Spleen (tissue), 11 donors: ENCODE measurements around the gene DNAH17. TPM values are rescaled to one million over a fixed set of nuclear protein-coding genes. Genes with fewer than 3 reads are reported as not detected.

Experiments used
- DNase-seq: peaks from one replicate; pipeline ENCODE4 v3.0.0-alpha.2; 2020
- H3K27ac ChIP-seq, 8 donors: fragments of 200-600 bp; sonication (generic) in 7 of 8; 1 replicate in 4 of 8; 2 replicates in 4 of 8; pipeline versions ENCODE4 v1.5.0 to v1.8.0; 2016 to 2021; ENCODE audit warnings: inconsistent platforms in 4 of 8, mild to moderate bottlenecking in 4 of 8, moderate library complexity in 1 of 8
- H3K27me3 ChIP-seq, 7 donors: fragments of 200-600 bp; sonication (generic) in 6 of 7; replicated peaks in 1 of 7; 1 replicate in 4 of 7; 2 replicates in 3 of 7; pipeline versions ENCODE4 v1.5.0 to v1.8.0; 2016 to 2021; ENCODE audit warnings: inconsistent platforms in 3 of 7, mild to moderate bottlenecking in 1 of 7
- H3K36me3 ChIP-seq, 6 donors: fragments of 200-600 bp; sonication (generic) in 5 of 6; 1 replicate in 4 of 6; 2 replicates in 2 of 6; pipeline versions ENCODE4 v1.5.0 to v1.8.0; 2016 to 2021; ENCODE audit warnings: inconsistent platforms in 2 of 6
- H3K4me1 ChIP-seq, 6 donors: fragments of 200-600 bp; sonication (generic) in 5 of 6; 1 replicate in 3 of 6; 2 replicates in 3 of 6; pipeline versions ENCODE4 v1.5.0 to v1.8.0; 2016 to 2021; ENCODE audit warnings: inconsistent platforms in 3 of 6
- H3K4me3 ChIP-seq, 8 donors: fragments of 200-600 bp; sonication (generic) in 7 of 8; 1 replicate in 4 of 8; 2 replicates in 4 of 8; pipeline versions ENCODE4 v1.5.0 to v1.8.0; 2016 to 2021; ENCODE audit warnings: inconsistent platforms in 4 of 8, mild to moderate bottlenecking in 4 of 8, moderate library complexity in 2 of 8
- H3K9me3 ChIP-seq, 8 donors: fragments of 200-600 bp; sonication (generic) in 7 of 8; 1 replicate in 4 of 8; 2 replicates in 4 of 8; pipeline versions ENCODE4 v1.5.0 to v1.8.0; 2016 to 2021; ENCODE audit warnings: inconsistent platforms in 4 of 8
- CTCF ChIP-seq, 11 experiments: fragments of 200-600 bp in 7 of 11; fragments of 450-650 bp in 4 of 11; sonication (generic) in 4 of 11; IDR thresholded peaks in 8 of 11; conservative IDR thresholded peaks in 3 of 11; 1 replicate in 7 of 11; 2 replicates in 4 of 11; pipeline versions ENCODE4 v1.4.0 to v1.8.0; 2016 to 2021; ENCODE audit warnings: antibody characterized with exemption in 11 of 11, inconsistent platforms in 4 of 11, mild to moderate bottlenecking in 1 of 11
- POLR2A ChIP-seq, 3 donors: fragments of 450-650 bp; IDR thresholded peaks; one replicate each; pipeline ENCODE4 v1.5.1; 2017; ENCODE audit warnings: antibody characterized with exemption in 3 of 3, mild to moderate bottlenecking in 1 of 3
- POLR2AphosphoS5 ChIP-seq, 3 donors: sonication (generic); formaldehyde crosslinking; IDR thresholded peaks; one replicate each; pipeline ENCODE4 v1.5.1; 2017; ENCODE audit warnings: antibody characterized with exemption in 3 of 3
- WGBS, 5 donors: extraction: QIAGEN DNeasy Blood & Tissue Kit in 3 of 5; methylation state at CpG; one replicate each; pipeline versions ENCODE4 v1.1.5 to v1.1.7; 2013 to 2018; 5-methylcytosine and 5-hydroxymethylcytosine counted together
- intact Hi-C: fragments of 100-400 bp; cut with DNase I; formaldehyde crosslinking; loops from one replicate; pipeline ENCODE4 v1.15.0; 2023; ENCODE audit warnings: low total_unique reads
- polyA plus RNA-seq, 3 donors: library from polyadenylated mRNA; stranded (reverse); fragments of 200-250 nt; gene quantifications; one replicate each; pipeline ENCODE4 v1.2.1, GENCODE V29; 2013
- total RNA-seq, 7 donors: library from RNA; depleted of rRNA in 3 of 7; stranded (reverse); fragments of >200 nt in 3 of 7; fragmentation: NEBNext Ultra II Directional in 4 of 7; extraction: Animal tissue kit (Norgen Biotek cat#: 25700) in 4 of 7; gene quantifications; one replicate each; pipeline versions ENCODE4 v1.1.0 to v1.2.1, GENCODE V29; 2016 to 2021
- donor health status: healthy with polysubstance abuse.
- donor health status: DM: no; HTN: no; CAD: no; lungs with moderate emphysema.
- donor health status: DM: no; HTN: no; CAD: no.
- donor health status: Bipolar disorder and iron deficiency.
- donor health status: healthy.
- donor health status: DM: no; HTN: no; CAD: no.
- donor health status: DM: yes; HTN: yes; CAD: no.

The DNAH17 gene
- total and polyA plus RNA-seq, 10 donors: 0.06 to 1.0 (median 0.72) TPM; not detected in 1

DNA sequence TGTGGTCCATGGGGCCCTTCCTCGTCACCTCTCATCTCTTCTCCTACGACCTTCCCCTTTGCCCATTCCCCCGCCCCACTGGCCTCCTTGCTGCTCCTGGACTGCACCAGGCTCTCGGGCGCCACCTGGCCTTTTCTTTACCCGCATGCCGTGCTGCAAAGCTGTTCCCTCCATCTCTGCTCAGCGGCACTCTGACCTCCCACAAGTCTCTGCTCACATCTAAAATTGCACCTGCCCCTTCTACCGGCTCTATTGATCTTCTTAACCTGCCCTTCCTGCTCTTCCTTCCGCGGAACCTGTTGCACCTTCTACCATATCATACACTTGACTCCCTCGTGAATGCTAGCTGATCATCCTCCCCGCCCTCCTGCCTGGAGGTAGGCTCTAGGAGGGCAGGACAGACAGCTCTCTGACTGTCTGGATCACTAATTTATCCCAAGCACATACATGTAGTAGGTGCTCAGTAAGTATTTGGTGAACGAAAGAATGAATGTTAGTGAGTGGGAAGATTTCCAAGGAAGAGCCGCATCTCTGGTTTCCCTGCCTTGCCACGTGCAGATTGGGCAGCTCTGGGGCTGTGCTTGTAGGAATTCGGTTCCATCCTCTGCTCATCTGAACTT lies 17.3 kb downstream of the DNAH17 start:
- H3K9me3 ChIP-seq: no peaks in the 10 kb centered on the region
- no peaks in the 10 kb centered on the region for H3K36me3 ChIP-seq
- intact Hi-C loops: no loop called here
- peaks cover 0 to 11% (median 0%) of the 10 kb centered on the region in 6 donors for H3K4me1 ChIP-seq
- peaks cover 0 to 37% (median 0%) of the 10 kb centered on the region in 7 donors for H3K27me3 ChIP-seq
- 50 to 65% (median 54%) methylated on average over 17 of the region's 17 CpGs for WGBS, 5 donors
- no peak overlapping the region for H3K27ac ChIP-seq
- TF ChIP-seq CTCF (IDR thresholded peaks at IDR 0.05 in 8 of 11, conservative IDR thresholded peaks at IDR 0.05 in 3 of 11): no peak
- TF ChIP-seq POLR2A (IDR thresholded peaks at IDR 0.05): no peak
- no peak for DNase-seq
- H3K4me3 ChIP-seq: no peak overlapping the region

- H3K27me3 ChIP-seq: peaks cover 0 to 40% (median 0%) of the 10 kb centered on the region in 7 donors
- DNase-seq: no peak
- no peak overlapping the region for H3K27ac ChIP-seq
- H3K4me1 ChIP-seq: peaks cover 0 to 11% (median 0%) of the 10 kb centered on the region in 6 donors
- no peaks in the 10 kb centered on the region for H3K36me3 ChIP-seq
- H3K4me3 ChIP-seq: no peak overlapping the region
- WGBS, 5 donors: 74 to 91% (median 82%) methylated on average over 5 of the region's 5 CpGs
- H3K9me3 ChIP-seq: no peaks in the 10 kb centered on the region
- intact Hi-C loops: no loop called here
- TF ChIP-seq CTCF (IDR thresholded peaks at IDR 0.05 in 8 of 11, conservative IDR thresholded peaks at IDR 0.05 in 3 of 11) (no peak), POLR2A (IDR thresholded peaks at IDR 0.05) (no peak), POLR2AphosphoS5 (IDR thresholded peaks at IDR 0.05) (no peak)
Measured at GRCh38 chr17:78558989-78559388, 18.2 kb downstream of the DNAH17 start.

- Histone ChIP-seq H3K4me3 (no peak overlapping the region), H3K36me3 (no peaks in the 10 kb centered on the region), H3K9me3 (no peaks in the 10 kb centered on the region), H3K4me1 (peaks cover 0 to 11% (median 0%) of the 10 kb centered on the region in 6 donors), H3K27me3 (peaks cover 0 to 40% (median 0%) of the 10 kb centered on the region in 7 donors), H3K27ac (no peak overlapping the region)
- intact Hi-C loops: no loop called here
- TF ChIP-seq CTCF (IDR thresholded peaks at IDR 0.05 in 8 of 11, conservative IDR thresholded peaks at IDR 0.05 in 3 of 11) (no peak), POLR2A (IDR thresholded peaks at IDR 0.05) (no peak), POLR2AphosphoS5 (IDR thresholded peaks at IDR 0.05) (no peak)
- 84 to 88% (median 86%) methylated on average over 10 of the region's 10 CpGs for WGBS, 5 donors
- DNase-seq: no peak
Measured at GRCh38 chr17:78558181-78558850, 18.9 kb downstream of the DNAH17 start.

DNA sequence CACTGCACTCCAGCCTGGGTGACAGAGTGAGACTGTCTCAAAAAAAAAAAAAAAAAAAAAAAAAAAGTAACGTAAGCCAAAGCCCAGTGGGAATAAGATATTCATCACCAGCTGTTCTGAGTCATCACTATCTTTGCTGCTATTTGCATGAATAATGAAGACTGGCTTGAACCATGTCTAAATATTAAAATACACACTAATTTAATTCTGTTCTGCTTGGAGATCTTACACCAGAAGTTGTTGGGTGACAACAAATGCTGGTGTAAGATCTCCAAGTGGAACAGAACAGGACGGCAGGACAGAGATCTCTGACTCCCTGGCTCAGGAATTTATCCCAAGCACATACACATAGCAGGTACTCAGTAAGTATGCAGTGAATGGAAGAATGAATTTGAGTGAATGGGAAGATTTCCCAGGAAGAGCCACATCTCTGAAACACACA lies 19.6 kb downstream of the DNAH17 start:
- 51 to 71% (median 56%) methylated on average over 2 of the region's 2 CpGs for WGBS, 5 donors
- Histone ChIP-seq H3K4me1 (peaks cover 0 to 4% (median 0%) of the 10 kb centered on the region in 6 donors), H3K9me3 (no peaks in the 10 kb centered on the region), H3K36me3 (no peaks in the 10 kb centered on the region), H3K27ac (no peak overlapping the region), H3K4me3 (no peak overlapping the region), H3K27me3 (peaks cover 0 to 36% (median 0%) of the 10 kb centered on the region in 7 donors)
- no peak for DNase-seq
- no peak for TF ChIP-seq POLR2A (IDR thresholded peaks at IDR 0.05)
- TF ChIP-seq CTCF (IDR thresholded peaks at IDR 0.05 in 8 of 11, conservative IDR thresholded peaks at IDR 0.05 in 3 of 11): no peak
- no peak for TF ChIP-seq POLR2AphosphoS5 (IDR thresholded peaks at IDR 0.05)
- intact Hi-C loops: no loop called here
